ENCODE data around the gene CDH13.

DNA sequence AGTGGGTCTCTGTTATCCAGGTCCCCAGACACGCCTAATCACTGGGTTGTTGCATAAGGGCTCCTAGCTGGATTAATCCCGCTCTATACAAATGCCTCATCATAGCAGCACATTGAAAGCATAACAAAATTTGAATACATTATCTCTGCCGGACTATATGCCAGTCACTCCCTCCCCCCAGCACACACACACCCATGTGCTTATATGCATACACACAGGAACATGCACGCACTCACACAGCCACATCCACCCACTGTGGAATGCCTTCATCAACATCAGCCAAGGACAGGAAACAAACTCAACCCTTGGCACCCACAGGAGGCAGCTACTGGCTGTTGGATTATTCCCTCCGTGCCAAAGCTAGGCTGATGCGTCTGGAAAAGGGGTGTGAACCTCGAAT is 3.5 kb upstream of the CDH13 start:
- no peak for TF ChIP-seq ZBTB17 (tag by site-specific recombination; IDR thresholded peaks at IDR 0.05)
- TF ChIP-seq, protein P1, sequence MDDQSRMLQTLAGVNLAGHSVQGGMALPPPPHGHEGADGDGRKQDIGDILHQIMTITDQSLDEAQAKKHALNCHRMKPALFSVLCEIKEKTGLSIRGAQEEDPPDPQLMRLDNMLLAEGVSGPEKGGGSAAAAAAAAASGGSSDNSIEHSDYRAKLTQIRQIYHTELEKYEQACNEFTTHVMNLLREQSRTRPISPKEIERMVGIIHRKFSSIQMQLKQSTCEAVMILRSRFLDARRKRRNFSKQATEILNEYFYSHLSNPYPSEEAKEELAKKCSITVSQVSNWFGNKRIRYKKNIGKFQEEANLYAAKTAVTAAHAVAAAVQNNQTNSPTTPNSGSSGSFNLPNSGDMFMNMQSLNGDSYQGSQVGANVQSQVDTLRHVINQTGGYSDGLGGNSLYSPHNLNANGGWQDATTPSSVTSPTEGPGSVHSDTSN (CRISPR knock-in tag; IDR thresholded peaks at IDR 0.05), result no peak

Measured in HEK293 (cell line).